A673 (cell line): Measurements from ENCODE around the gene GALNT16.

ENCODE experiments used
- CTCF ChIP-seq: fragments of 300-800, 200-600 bp; sonication (generic); conservative IDR thresholded peaks from 2 replicates; pipeline ENCODE4 v1.5.1; 2017; ENCODE audit warnings: low read depth, mild to moderate bottlenecking, antibody characterized with exemption, low read length, moderate library complexity, mixed read lengths
- EZH2 ChIP-seq: fragments of 200-600 bp; sonication (generic); IDR thresholded peaks from 2 replicates; pipeline ENCODE4 v1.6.1; 2017; ENCODE audit warnings: borderline replicate concordance, low read depth, mild to moderate bottlenecking, mixed read lengths, antibody characterized with exemption, low read length; ENCODE audit not compliant: poor library complexity, severe bottlenecking

- TF ChIP-seq CTCF = no peak
- no peak for TF ChIP-seq EZH2
Measured at GRCh38 chr14:69378274-69378673, 118.3 kb downstream of the GALNT16 start.
